Measurements from ENCODE around the gene TSHZ1. TPM values are rescaled to one million over a fixed set of nuclear protein-coding genes. Genes with fewer than 3 reads are reported as not detected.
A peak's percentile ranks its signal among the peaks of the same experiment; 100 is the strongest.

The TSHZ1 gene
- total and polyA plus RNA-seq, 2 donors from 2014 or later = 7.0 to 31.3 TPM

GRCh38 chr18:75203416-75204268 lies 7.0 kb upstream of the TSHZ1 start:
- Histone ChIP-seq H3K9ac (ENCODE audit: low read length in 3 of 3) (peak overlapping the region in 1 of 3 donors; percentile 37), H3K27me3 (ENCODE audit: control insufficient read depth, insufficient read depth, low read length) (no peaks in the 10 kb centered on the region), H3K27ac (ENCODE audit: low read depth in 2 of 2, low read length in 2 of 2) (peak overlapping the region in 1 of 2 donors; percentile 20), H3K36me3 (ENCODE audit: control insufficient read depth in 2 of 3, insufficient read depth in 3 of 3, low read length in 3 of 3) (peaks cover 0 to 10% (median 5%) of the 10 kb centered on the region in 3 donors), H3K4me3 (ENCODE audit: low read length in 3 of 3) (peak overlapping the region in 1 of 3 donors; percentile 51), H3K4me1 (ENCODE audit: control insufficient read depth in 2 of 3, insufficient read depth in 2 of 3, low read depth in 1 of 3, low read length in 3 of 3) (peaks cover 2 to 9% (median 8%) of the 10 kb centered on the region in 3 donors), H3K9me3 (ENCODE audit: control insufficient read depth in 2 of 3, insufficient read depth in 1 of 3, low read length in 3 of 3) (no peaks in the 10 kb centered on the region)
- intact Hi-C loops (cut with DNase I) = no loop called here
- no peak for FAIRE-seq
- TF ChIP-seq CTCF (IDR thresholded peaks at IDR 0.05; ENCODE audit: borderline replicate concordance, extremely low read depth, insufficient read depth) = no peak
- peak in 4 of 5 donors; percentile 43 to 81 (median 70) for DNase-seq

- Histone ChIP-seq H3K27me3 (ENCODE audit: control insufficient read depth, insufficient read depth, low read length) (no peaks in the 10 kb centered on the region), H3K4me1 (ENCODE audit: control insufficient read depth in 2 of 3, insufficient read depth in 2 of 3, low read depth in 1 of 3, low read length in 3 of 3) (peaks cover 2 to 9% (median 8%) of the 10 kb centered on the region in 3 donors), H3K36me3 (ENCODE audit: control insufficient read depth in 2 of 3, insufficient read depth in 3 of 3, low read length in 3 of 3) (peaks cover 0 to 10% (median 5%) of the 10 kb centered on the region in 3 donors), H3K9ac (ENCODE audit: low read length in 3 of 3) (peak overlapping the region in 1 of 3 donors; percentile 37), H3K4me3 (ENCODE audit: low read length in 3 of 3) (peak overlapping the region in 2 of 3 donors; percentile 10 to 51), H3K9me3 (ENCODE audit: control insufficient read depth in 2 of 3, insufficient read depth in 1 of 3, low read length in 3 of 3) (no peaks in the 10 kb centered on the region), H3K27ac (ENCODE audit: low read depth in 2 of 2, low read length in 2 of 2) (peak overlapping the region; percentile 14 to 20)
- intact Hi-C loops (cut with DNase I) = no loop called here
- no peak for FAIRE-seq
- no peak for TF ChIP-seq CTCF (IDR thresholded peaks at IDR 0.05; ENCODE audit: borderline replicate concordance, extremely low read depth, insufficient read depth)
- DNase-seq = peak; percentile 58 to 79 (median 75)
Measured at GRCh38 chr18:75204269-75204731, 6.3 kb upstream of the TSHZ1 start.

- peak overlapping the region in 1 of 2 donors; percentile 7 for H3K27ac ChIP-seq (ENCODE audit: low read depth in 2 of 2, low read length in 2 of 2)
- FAIRE-seq (no peak), DNase-seq (peak in 2 of 5 donors; percentile 77 to 84)
- no peak for TF ChIP-seq CTCF (IDR thresholded peaks at IDR 0.05; ENCODE audit: borderline replicate concordance, extremely low read depth, insufficient read depth)
- intact Hi-C loops (cut with DNase I) = no loop called here
- peak overlapping the region in 2 of 3 donors; percentile 10 to 37 for H3K9ac ChIP-seq (ENCODE audit: low read length in 3 of 3)
- no peaks in the 10 kb centered on the region for H3K9me3 ChIP-seq (ENCODE audit: control insufficient read depth in 2 of 3, insufficient read depth in 1 of 3, low read length in 3 of 3)
- peaks cover 0 to 10% (median 5%) of the 10 kb centered on the region in 3 donors for H3K36me3 ChIP-seq (ENCODE audit: control insufficient read depth in 2 of 3, insufficient read depth in 3 of 3, low read length in 3 of 3)
- no peaks in the 10 kb centered on the region for H3K27me3 ChIP-seq (ENCODE audit: control insufficient read depth, insufficient read depth, low read length)
- peak overlapping the region; percentile 15 to 51 (median 44) for H3K4me3 ChIP-seq (ENCODE audit: low read length in 3 of 3)
- peaks cover 2 to 9% (median 8%) of the 10 kb centered on the region in 3 donors for H3K4me1 ChIP-seq (ENCODE audit: control insufficient read depth in 2 of 3, insufficient read depth in 2 of 3, low read depth in 1 of 3, low read length in 3 of 3)
Measured at GRCh38 chr18:75204732-75205513, 5.7 kb upstream of the TSHZ1 start.
